Stimulated activated memory B cell treated with anti-CD40 and anti-IgM and Interleukin-4, amounts not matched to agents 10 μg/mL and 1 μg/mL and 100 μg/mL, for 72 hours (primary cell): Measurements from ENCODE around the gene EGF.
"Not testable (repeated sequence)": the region's sequence is repeated elsewhere in the genome, so short reads cannot be mapped to it uniquely, and the experiment has no call there.

Experiments used
- ATAC-seq: fragments of 150-1000 bp; cut with Tn5 transposase; 2 replicates; pipeline ENCODE4 v1.10.0; 2021
- H3K27ac Mint-ChIP-seq: one replicate; pipeline ENCODE4 v1.8.0; 2022; ENCODE audit warnings: mild to moderate bottlenecking, mixed read lengths
- H3K27me3 Mint-ChIP-seq: one replicate; pipeline ENCODE4 v1.8.0; 2022; ENCODE audit warnings: mixed read lengths
- H3K36me3 Mint-ChIP-seq: one replicate; pipeline ENCODE4 v1.8.0; 2022; ENCODE audit warnings: mixed read lengths
- H3K4me1 Mint-ChIP-seq: one replicate; pipeline ENCODE4 v1.8.0; 2022; ENCODE audit warnings: mixed read lengths
- H3K4me3 Mint-ChIP-seq: one replicate; pipeline ENCODE4 v1.8.0; 2022; ENCODE audit warnings: mild to moderate bottlenecking, moderate library complexity, mixed read lengths
- H3K9me3 Mint-ChIP-seq: one replicate; pipeline ENCODE4 v1.8.0; 2022; ENCODE audit warnings: mixed read lengths

Gene EGF

GRCh38 chr4:109939190-109939589 lies 26.5 kb downstream of the EGF start:
- ATAC-seq, result no peak
- Mint-ChIP-seq H3K36me3 (no peaks in the 10 kb centered on the region), H3K27ac (no peak overlapping the region), H3K27me3 (peaks cover 36% of the 10 kb centered on the region), H3K9me3 (peaks cover 3% of the 10 kb centered on the region), H3K4me1 (no peaks in the 10 kb centered on the region), H3K4me3 (no peak overlapping the region)

GRCh38 chr4:109942292-109942926 lies 29.7 kb downstream of the EGF start:
- no peak for ATAC-seq
- Mint-ChIP-seq H3K27ac (no peak overlapping the region), H3K4me3 (no peak overlapping the region), H3K4me1 (no peaks in the 10 kb centered on the region), H3K27me3 (peaks cover 21% of the 10 kb centered on the region), H3K9me3 (no peaks in the 10 kb centered on the region), H3K36me3 (no peaks in the 10 kb centered on the region)

GRCh38 chr4:109943745-109944144 lies 31.1 kb downstream of the EGF start:
- no peak overlapping the region for H3K4me3 Mint-ChIP-seq
- H3K4me1 Mint-ChIP-seq, result no peaks in the 10 kb centered on the region
- no peak overlapping the region for H3K27ac Mint-ChIP-seq
- ATAC-seq, result no peak
- no peaks in the 10 kb centered on the region for H3K9me3 Mint-ChIP-seq
- H3K36me3 Mint-ChIP-seq, result no peaks in the 10 kb centered on the region
- peaks cover 8% of the 10 kb centered on the region for H3K27me3 Mint-ChIP-seq

GRCh38 chr4:109944591-109944990 lies 31.9 kb downstream of the EGF start:
- Mint-ChIP-seq H3K9me3 (no peaks in the 10 kb centered on the region), H3K4me1 (no peaks in the 10 kb centered on the region), H3K4me3 (no peak overlapping the region), H3K27me3 (no peaks in the 10 kb centered on the region), H3K27ac (no peak overlapping the region), H3K36me3 (no peaks in the 10 kb centered on the region)
- ATAC-seq, result no peak

GRCh38 chr4:109945056-109945455 lies 32.4 kb downstream of the EGF start:
- Mint-ChIP-seq H3K4me3 (no peak overlapping the region), H3K27me3 (no peaks in the 10 kb centered on the region), H3K27ac (no peak overlapping the region), H3K36me3 (no peaks in the 10 kb centered on the region), H3K9me3 (no peaks in the 10 kb centered on the region), H3K4me1 (no peaks in the 10 kb centered on the region)
- ATAC-seq, result no peak

GRCh38 chr4:109946120-109946519 lies 33.4 kb downstream of the EGF start:
- no peaks in the 10 kb centered on the region for H3K36me3 Mint-ChIP-seq
- no peaks in the 10 kb centered on the region for H3K9me3 Mint-ChIP-seq
- ATAC-seq, result no peak
- H3K27ac Mint-ChIP-seq, result no peak overlapping the region
- no peak overlapping the region for H3K4me3 Mint-ChIP-seq
- peaks cover 8% of the 10 kb centered on the region for H3K27me3 Mint-ChIP-seq
- no peaks in the 10 kb centered on the region for H3K4me1 Mint-ChIP-seq

- Mint-ChIP-seq H3K27me3 (peaks cover 8% of the 10 kb centered on the region), H3K4me3 (no peak overlapping the region), H3K9me3 (no peaks in the 10 kb centered on the region), H3K4me1 (no peaks in the 10 kb centered on the region), H3K36me3 (no peaks in the 10 kb centered on the region), H3K27ac (no peak overlapping the region)
- ATAC-seq, result no peak
Observed at GRCh38 chr4:109947457-109947856, 34.8 kb downstream of the EGF start.

GRCh38 chr4:109947918-109948317 lies 35.2 kb downstream of the EGF start:
- Mint-ChIP-seq H3K4me3 (no peak overlapping the region), H3K27ac (no peak overlapping the region), H3K36me3 (no peaks in the 10 kb centered on the region), H3K9me3 (no peaks in the 10 kb centered on the region), H3K4me1 (no peaks in the 10 kb centered on the region), H3K27me3 (peaks cover 8% of the 10 kb centered on the region)
- ATAC-seq, result no peak

- H3K4me1 Mint-ChIP-seq, result not testable (repeated sequence)
Observed at GRCh38 chr4:109949099-109949718, 36.5 kb downstream of the EGF start.

GRCh38 chr4:109952612-109953011 lies 39.9 kb downstream of the EGF start:
- ATAC-seq, result no peak
- Mint-ChIP-seq H3K9me3 (no peaks in the 10 kb centered on the region), H3K4me1 (no peaks in the 10 kb centered on the region), H3K27me3 (peaks cover 8% of the 10 kb centered on the region), H3K36me3 (no peaks in the 10 kb centered on the region), H3K27ac (no peak overlapping the region), H3K4me3 (no peak overlapping the region)

More at GRCh38 chr4:109949099-109949718, 36.5 kb downstream of the EGF start:
- H3K4me3 Mint-ChIP-seq, H3K9me3 Mint-ChIP-seq, H3K27me3 Mint-ChIP-seq, H3K36me3 Mint-ChIP-seq, H3K27ac Mint-ChIP-seq, ATAC-seq: not testable (repeated sequence)

GRCh38 chr4:109953556-109953955 lies 40.9 kb downstream of the EGF start:
- Mint-ChIP-seq H3K4me1 (no peaks in the 10 kb centered on the region), H3K4me3 (no peak overlapping the region), H3K27ac (no peak overlapping the region), H3K36me3 (no peaks in the 10 kb centered on the region), H3K9me3 (no peaks in the 10 kb centered on the region), H3K27me3 (peaks cover 8% of the 10 kb centered on the region)
- ATAC-seq, result no peak

- H3K4me3 Mint-ChIP-seq, result no peak overlapping the region
- ATAC-seq, result no peak
- H3K27me3 Mint-ChIP-seq, result peaks cover 8% of the 10 kb centered on the region
- H3K9me3 Mint-ChIP-seq, result no peaks in the 10 kb centered on the region
- no peak overlapping the region for H3K27ac Mint-ChIP-seq
- H3K4me1 Mint-ChIP-seq, result no peaks in the 10 kb centered on the region
- H3K36me3 Mint-ChIP-seq, result no peaks in the 10 kb centered on the region
Observed at GRCh38 chr4:109955146-109955545, 42.5 kb downstream of the EGF start.

GRCh38 chr4:109957227-109957626 lies 44.5 kb downstream of the EGF start:
- Mint-ChIP-seq H3K4me3 (no peak overlapping the region), H3K4me1 (no peaks in the 10 kb centered on the region), H3K9me3 (no peaks in the 10 kb centered on the region), H3K27me3 (peaks cover 4% of the 10 kb centered on the region), H3K36me3 (no peaks in the 10 kb centered on the region), H3K27ac (no peak overlapping the region)
- ATAC-seq, result no peak

- Mint-ChIP-seq H3K9me3 (no peaks in the 10 kb centered on the region), H3K27ac (no peak overlapping the region), H3K4me3 (no peak overlapping the region), H3K4me1 (no peaks in the 10 kb centered on the region), H3K27me3 (peaks cover 9% of the 10 kb centered on the region), H3K36me3 (no peaks in the 10 kb centered on the region)
- ATAC-seq, result peak; percentile 34
Observed at GRCh38 chr4:109959195-109959594, 46.5 kb downstream of the EGF start.

- H3K27ac Mint-ChIP-seq, result no peak overlapping the region
- H3K4me1 Mint-ChIP-seq, result peaks cover 2% of the 10 kb centered on the region
- no peak for ATAC-seq
- no peaks in the 10 kb centered on the region for H3K36me3 Mint-ChIP-seq
- no peak overlapping the region for H3K4me3 Mint-ChIP-seq
- no peaks in the 10 kb centered on the region for H3K9me3 Mint-ChIP-seq
- peaks cover 21% of the 10 kb centered on the region for H3K27me3 Mint-ChIP-seq
Observed at GRCh38 chr4:109962401-109962800, 49.7 kb downstream of the EGF start.

GRCh38 chr4:109966891-109967481 lies 54.3 kb downstream of the EGF start:
- H3K36me3 Mint-ChIP-seq, result no peaks in the 10 kb centered on the region
- no peaks in the 10 kb centered on the region for H3K9me3 Mint-ChIP-seq
- H3K4me3 Mint-ChIP-seq, result no peak overlapping the region
- no peak overlapping the region for H3K27ac Mint-ChIP-seq
- H3K27me3 Mint-ChIP-seq, result peaks cover 33% of the 10 kb centered on the region
- ATAC-seq, result no peak
- peaks cover 21% of the 10 kb centered on the region for H3K4me1 Mint-ChIP-seq
